Measurements from ENCODE around the gene CRACR2B.

DNA sequence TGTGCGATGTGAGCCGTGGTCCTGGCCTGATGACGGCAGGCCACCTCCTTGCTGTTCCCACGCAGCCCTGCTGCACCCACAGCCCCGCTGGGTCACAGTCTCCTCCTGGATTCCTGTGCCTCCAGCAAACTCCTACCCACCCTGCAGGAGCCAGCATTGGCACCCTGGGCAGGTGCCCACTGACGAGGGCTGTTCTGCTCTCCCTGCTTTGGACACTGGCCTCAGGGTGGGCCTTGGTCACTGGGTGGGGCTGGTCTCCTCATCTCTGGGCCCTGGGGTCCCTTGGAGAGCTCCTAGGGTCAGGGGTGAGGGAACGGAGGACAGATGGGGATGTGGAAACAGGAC, 27.6 kb downstream of the CRACR2B start:
- TF ChIP-seq GATA2 (IDR thresholded peaks at IDR 0.05; ENCODE audit: low read depth, low read length): no peak
- no peak for TF ChIP-seq GATA3 (IDR thresholded peaks at IDR 0.05; ENCODE audit: low read depth, low read length)
